IMR-90 (cell line): ENCODE measurements around the gene ICAM5.

Source experiments
- CTCF ChIP-seq: conservative IDR thresholded peaks from 2 replicates; pipeline ENCODE4 v1.5.1; 2012; ENCODE audit warnings: mild to moderate bottlenecking, low read depth, low read length, improper control_type of control experiment
- ELK1 ChIP-seq: fragments of 150-350 bp; IDR thresholded peaks from 2 replicates; pipeline ENCODE4 v1.6.1; 2016; ENCODE audit warnings: low read depth, mild to moderate bottlenecking, low read length, moderate library complexity, borderline replicate concordance
- NFE2L2 ChIP-seq: fragments of 150-350 bp; IDR thresholded peaks from 2 replicates; pipeline ENCODE4 v1.6.1; 2016; ENCODE audit warnings: low read depth, mild to moderate bottlenecking, low read length

- TF ChIP-seq ELK1 (no peak), CTCF (no peak), NFE2L2 (no peak)
Measured at GRCh38 chr19:10284960-10285278, 4.8 kb upstream of the ICAM5 start.
